ENCODE results near the gene MOCS2. TPM values are rescaled to one million over a fixed set of nuclear protein-coding genes. Genes with fewer than 3 reads are reported as not detected.
A peak's percentile ranks its signal among the peaks of the same experiment; 100 is the strongest.

Gene MOCS2
- total RNA-seq, 1 donor from 2014 or later, result 21.5 TPM

DNA sequence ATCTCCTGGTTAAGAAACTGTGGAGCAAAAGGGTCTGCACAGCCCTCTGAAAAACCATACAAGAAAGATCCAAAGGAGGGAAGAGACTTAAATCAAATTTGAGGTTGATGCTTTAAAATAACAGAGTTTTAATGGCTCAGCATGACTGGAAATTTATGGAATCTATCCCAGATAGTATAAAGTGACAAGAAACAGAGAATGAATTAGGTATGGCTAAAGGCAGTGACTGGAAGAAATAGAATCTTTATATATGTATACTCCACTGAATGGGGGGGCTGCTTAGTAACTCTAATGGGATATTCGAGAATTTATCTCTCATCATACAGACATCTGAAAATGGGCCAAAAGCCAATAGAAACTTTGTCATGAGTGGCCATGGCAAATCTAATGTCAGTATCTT, 17.6 kb upstream of the MOCS2 start:
- H3K4me1 Mint-ChIP-seq, result no peaks in the 10 kb centered on the region
- DNase-seq (ENCODE audit: low spot score in 2 of 2, unreplicated experiment in 2 of 2), result no peak
- no peaks in the 10 kb centered on the region for H3K9me3 Mint-ChIP-seq

DNA sequence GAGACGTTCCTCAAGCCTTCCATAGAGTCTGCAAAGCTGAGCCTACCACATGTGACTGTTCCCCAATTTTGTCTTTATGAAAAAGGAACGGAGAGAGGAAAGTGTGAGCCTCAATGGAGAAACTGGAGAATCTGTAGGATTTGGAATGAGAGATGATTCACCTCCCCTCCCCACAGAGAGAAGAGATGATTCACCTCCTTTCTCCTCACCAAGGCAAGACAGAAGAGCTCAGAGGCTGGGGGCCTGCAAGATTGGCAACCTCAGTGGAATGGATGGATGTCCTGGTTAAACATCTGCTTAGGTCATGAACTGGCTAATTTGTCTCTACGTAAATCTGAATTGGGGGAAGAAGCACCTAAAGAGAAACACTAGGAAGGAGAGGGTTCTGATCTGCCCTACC, 17.0 kb upstream of the MOCS2 start:
- H3K4me1 Mint-ChIP-seq, result no peaks in the 10 kb centered on the region
- TF ChIP-seq, protein P1, sequence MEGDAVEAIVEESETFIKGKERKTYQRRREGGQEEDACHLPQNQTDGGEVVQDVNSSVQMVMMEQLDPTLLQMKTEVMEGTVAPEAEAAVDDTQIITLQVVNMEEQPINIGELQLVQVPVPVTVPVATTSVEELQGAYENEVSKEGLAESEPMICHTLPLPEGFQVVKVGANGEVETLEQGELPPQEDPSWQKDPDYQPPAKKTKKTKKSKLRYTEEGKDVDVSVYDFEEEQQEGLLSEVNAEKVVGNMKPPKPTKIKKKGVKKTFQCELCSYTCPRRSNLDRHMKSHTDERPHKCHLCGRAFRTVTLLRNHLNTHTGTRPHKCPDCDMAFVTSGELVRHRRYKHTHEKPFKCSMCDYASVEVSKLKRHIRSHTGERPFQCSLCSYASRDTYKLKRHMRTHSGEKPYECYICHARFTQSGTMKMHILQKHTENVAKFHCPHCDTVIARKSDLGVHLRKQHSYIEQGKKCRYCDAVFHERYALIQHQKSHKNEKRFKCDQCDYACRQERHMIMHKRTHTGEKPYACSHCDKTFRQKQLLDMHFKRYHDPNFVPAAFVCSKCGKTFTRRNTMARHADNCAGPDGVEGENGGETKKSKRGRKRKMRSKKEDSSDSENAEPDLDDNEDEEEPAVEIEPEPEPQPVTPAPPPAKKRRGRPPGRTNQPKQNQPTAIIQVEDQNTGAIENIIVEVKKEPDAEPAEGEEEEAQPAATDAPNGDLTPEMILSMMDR (IDR thresholded peaks at IDR 0.05; ENCODE audit: unreplicated experiment), result no peak
- no peaks in the 10 kb centered on the region for H3K36me3 Mint-ChIP-seq
- DNase-seq (ENCODE audit: low spot score in 2 of 2, unreplicated experiment in 2 of 2), result no peak
- no peak overlapping the region for H3K4me3 Mint-ChIP-seq
- H3K27me3 Mint-ChIP-seq (ENCODE audit: low read depth), result no peaks in the 10 kb centered on the region
- H3K27ac Mint-ChIP-seq, result no peak overlapping the region
- no peaks in the 10 kb centered on the region for H3K9me3 Mint-ChIP-seq

More for the DNA sequence above, 17.6 kb upstream of the MOCS2 start:
- Mint-ChIP-seq H3K36me3 (no peaks in the 10 kb centered on the region), H3K27ac (no peak overlapping the region), H3K27me3 (ENCODE audit: low read depth) (no peaks in the 10 kb centered on the region), H3K4me3 (no peak overlapping the region)
- TF ChIP-seq, protein P1 (IDR thresholded peaks at IDR 0.05; ENCODE audit: unreplicated experiment), result no peak

DNA sequence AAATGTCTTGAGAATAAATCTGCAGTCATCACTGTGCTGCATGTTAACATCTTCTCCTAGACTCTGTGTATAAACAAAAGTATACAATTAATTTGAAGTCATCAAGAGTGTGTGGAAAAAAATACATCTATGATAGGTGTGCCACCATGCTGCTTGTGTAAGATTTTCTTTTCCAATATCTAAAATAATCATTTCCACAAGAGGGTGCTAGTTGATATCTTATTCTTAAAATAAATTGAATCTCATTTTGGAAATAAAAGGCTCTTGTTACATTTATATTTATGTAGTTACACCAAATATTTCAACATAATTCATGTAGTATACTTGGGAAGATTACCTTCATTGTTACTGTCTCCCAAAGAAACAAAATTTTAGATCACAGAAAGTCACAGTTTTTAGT, 14.1 kb upstream of the MOCS2 start:
- Mint-ChIP-seq H3K27ac (no peak overlapping the region), H3K36me3 (no peaks in the 10 kb centered on the region), H3K4me3 (no peak overlapping the region), H3K27me3 (ENCODE audit: low read depth) (no peaks in the 10 kb centered on the region), H3K4me1 (no peaks in the 10 kb centered on the region), H3K9me3 (no peaks in the 10 kb centered on the region)
- TF ChIP-seq, protein P1 (IDR thresholded peaks at IDR 0.05; ENCODE audit: unreplicated experiment), result peak; percentile 51
- DNase-seq (ENCODE audit: low spot score in 2 of 2, unreplicated experiment in 2 of 2), result no peak

DNA sequence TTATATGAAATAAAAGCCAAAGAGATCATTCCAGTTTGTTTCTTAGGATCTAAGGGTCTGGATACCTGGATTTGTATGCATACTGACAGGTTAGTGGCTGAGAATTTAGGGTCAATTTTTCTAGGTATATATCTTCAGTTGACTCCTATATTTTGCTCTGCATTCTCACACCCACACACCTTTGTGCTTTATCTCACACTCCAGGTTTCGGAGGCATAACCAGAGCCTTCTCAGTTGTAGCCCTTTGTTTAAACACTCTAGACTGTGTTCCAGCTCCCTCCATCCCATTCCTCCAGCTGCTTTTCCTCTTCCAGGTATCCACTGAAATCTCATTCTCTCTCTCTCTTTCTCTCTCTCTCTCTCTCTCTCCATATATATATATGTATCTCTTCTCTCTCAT, 10.6 kb upstream of the MOCS2 start:
- no peaks in the 10 kb centered on the region for H3K4me1 Mint-ChIP-seq
- H3K27ac Mint-ChIP-seq, result no peak overlapping the region

DNA sequence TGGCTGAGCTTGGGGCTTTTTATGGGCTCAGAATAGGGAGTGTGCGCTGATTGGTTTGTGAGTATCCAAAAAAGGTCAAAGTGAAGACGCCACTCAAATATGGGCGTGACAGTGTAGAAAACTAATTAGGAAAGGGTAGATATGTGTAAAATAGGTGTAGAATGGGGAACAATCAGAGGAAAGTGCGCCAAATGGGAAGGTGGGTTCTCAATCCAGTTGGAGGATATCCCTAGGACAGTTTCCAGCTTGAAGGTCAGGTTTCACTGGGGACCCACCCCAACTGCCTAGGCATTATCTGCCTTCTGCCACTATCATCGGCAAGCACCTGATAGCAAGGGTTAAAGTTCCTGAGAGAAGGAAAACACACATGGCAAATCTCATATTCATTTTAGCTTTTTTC, 9.3 kb upstream of the MOCS2 start:
- Mint-ChIP-seq H3K4me3 (no peak overlapping the region), H3K9me3 (no peaks in the 10 kb centered on the region), H3K27ac (no peak overlapping the region), H3K27me3 (ENCODE audit: low read depth) (no peaks in the 10 kb centered on the region), H3K4me1 (no peaks in the 10 kb centered on the region), H3K36me3 (no peaks in the 10 kb centered on the region)
- TF ChIP-seq, protein P1 (IDR thresholded peaks at IDR 0.05; ENCODE audit: unreplicated experiment), result no peak
- DNase-seq (ENCODE audit: low spot score in 2 of 2, unreplicated experiment in 2 of 2), result no peak

More for the DNA sequence above, 10.6 kb upstream of the MOCS2 start:
- no peak for DNase-seq (ENCODE audit: low spot score in 2 of 2, unreplicated experiment in 2 of 2)
- no peaks in the 10 kb centered on the region for H3K9me3 Mint-ChIP-seq
- H3K4me3 Mint-ChIP-seq, result no peak overlapping the region
- TF ChIP-seq, protein P1 (IDR thresholded peaks at IDR 0.05; ENCODE audit: unreplicated experiment), result no peak
- no peaks in the 10 kb centered on the region for H3K27me3 Mint-ChIP-seq (ENCODE audit: low read depth)
- H3K36me3 Mint-ChIP-seq, result no peaks in the 10 kb centered on the region

DNA sequence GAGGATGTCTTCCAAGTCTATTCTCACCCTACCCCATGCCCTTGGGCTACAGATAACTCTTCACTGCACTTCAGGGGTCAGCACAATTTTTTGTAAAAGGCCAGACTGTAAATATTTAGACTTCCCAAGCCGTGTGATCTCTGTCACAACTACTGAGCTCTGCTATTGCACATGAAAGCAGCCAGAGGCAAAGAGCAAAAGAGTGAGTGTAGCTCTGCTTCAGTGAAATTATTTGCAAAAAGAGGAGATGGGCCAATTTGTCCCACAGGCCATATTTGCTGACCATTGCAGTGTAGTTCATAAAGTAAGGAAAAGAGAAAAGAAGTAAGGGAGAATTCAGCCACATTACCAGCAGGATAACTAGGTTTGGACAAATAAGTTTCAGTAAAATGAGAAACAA, 7.0 kb upstream of the MOCS2 start:
- Mint-ChIP-seq H3K4me1 (no peaks in the 10 kb centered on the region), H3K27ac (no peak overlapping the region), H3K9me3 (no peaks in the 10 kb centered on the region), H3K4me3 (no peak overlapping the region), H3K27me3 (ENCODE audit: low read depth) (no peaks in the 10 kb centered on the region), H3K36me3 (no peaks in the 10 kb centered on the region)
- TF ChIP-seq, protein P1 (IDR thresholded peaks at IDR 0.05; ENCODE audit: unreplicated experiment), result no peak
- no peak for DNase-seq (ENCODE audit: low spot score in 2 of 2, unreplicated experiment in 2 of 2)
